GM10266 (cell line): ENCODE data around the gene ANXA3.

Experiments used
- DNase-seq: peaks from one replicate; pipeline ENCODE4 v3.0.0; 2012; ENCODE audit errors: extremely low spot score
- CTCF ChIP-seq: IDR thresholded peaks from 2 replicates; pipeline ENCODE4 v1.5.1; 2012; ENCODE audit warnings: mild to moderate bottlenecking, low read depth; ENCODE audit not compliant: control insufficient read depth, insufficient read depth; ENCODE audit errors: missing control alignments

The ANXA3 gene

GRCh38 chr4:78556665-78557064, 5.1 kb downstream of the ANXA3 start:
- no peak for DNase-seq
- TF ChIP-seq CTCF: no peak

GRCh38 chr4:78557841-78558240, 6.3 kb downstream of the ANXA3 start:
- TF ChIP-seq CTCF: no peak
- DNase-seq: no peak

GRCh38 chr4:78558410-78558809, 6.8 kb downstream of the ANXA3 start:
- DNase-seq: no peak

GRCh38 chr4:78560296-78560963, 8.9 kb downstream of the ANXA3 start:
- no peak for TF ChIP-seq CTCF
- DNase-seq: no peak

More at GRCh38 chr4:78558410-78558809, 6.8 kb downstream of the ANXA3 start:
- no peak for TF ChIP-seq CTCF

- TF ChIP-seq CTCF: no peak
- no peak for DNase-seq
Measured at GRCh38 chr4:78561677-78562076, 10.1 kb downstream of the ANXA3 start.

GRCh38 chr4:78562687-78563086, 11.1 kb downstream of the ANXA3 start:
- TF ChIP-seq CTCF: no peak
- no peak for DNase-seq

- DNase-seq: no peak
- no peak for TF ChIP-seq CTCF
Measured at GRCh38 chr4:78565971-78566372, 14.4 kb downstream of the ANXA3 start.
